ENCODE measurements around the gene ZNF691. TPM values are rescaled to one million over a fixed set of nuclear protein-coding genes. Genes with fewer than 3 reads are reported as not detected.

ZNF691 gene
- polyA plus RNA-seq, 1 experiment: 5.6 TPM

GRCh38 chr1:42844592-42845140 is 1.7 kb upstream of the ZNF691 start:
- no peaks in the 10 kb centered on the region for H3K27me3 ChIP-seq (ENCODE audit: control insufficient read depth, insufficient read depth, low read length)
- no peak for TF ChIP-seq CTCF (IDR thresholded peaks at IDR 0.05; ENCODE audit: low read depth, low read length)
- no peak overlapping the region for H3K4me3 ChIP-seq (ENCODE audit: low read depth, low read length)
- CTCF ChIA-PET: interaction anchor here (1.7 kb wide), 1 partner anchor 229 kb away, joined by 4 read pairs; no protein-coding TSS in a partner anchor
- H3K27ac ChIP-seq (ENCODE audit: low read depth, low read length): no peak overlapping the region
- POLR2A ChIA-PET: interaction anchor here (0.6 to 3.0 kb wide), 2 partner anchors 28 to 153 kb away, joined by 4 to 16 read pairs; partner anchors contain the start of genes ERMAP and SVBP
- peaks cover 3% of the 10 kb centered on the region; the same call in 1 of the 2 replicates for H3K9me3 ChIP-seq (ENCODE audit: control insufficient read depth, insufficient read depth, low read length)
- no peak for DNase-seq (ENCODE audit: low read depth, low spot score)

GRCh38 chr1:42845193-42845592 is 1.2 kb upstream of the ZNF691 start:
- H3K27me3 ChIP-seq (ENCODE audit: control insufficient read depth, insufficient read depth, low read length): no peaks in the 10 kb centered on the region
- ChIA-PET POLR2A (interaction anchor here (0.6 to 3.0 kb wide), 3 partner anchors 28 to 153 kb away, joined by 4 to 16 read pairs (median 7); partner anchors contain the start of genes C1orf50, ERMAP, P3H1 and SVBP), CTCF (interaction anchor here (1.0 to 2.1 kb wide), 4 partner anchors 17 to 228 kb away, joined by 4 to 14 read pairs (median 7); partner anchors contain the start of genes C1orf50 and P3H1)
- no peak overlapping the region for H3K27ac ChIP-seq (ENCODE audit: low read depth, low read length)
- H3K9me3 ChIP-seq (ENCODE audit: control insufficient read depth, insufficient read depth, low read length): peaks cover 3% of the 10 kb centered on the region; the same call in 1 of the 2 replicates
- no peak for DNase-seq (ENCODE audit: low read depth, low spot score)
- no peak for TF ChIP-seq CTCF (IDR thresholded peaks at IDR 0.05; ENCODE audit: low read depth, low read length)
- H3K4me3 ChIP-seq (ENCODE audit: low read depth, low read length): no peak overlapping the region

- no peak for DNase-seq (ENCODE audit: low read depth, low spot score)
- H3K27me3 ChIP-seq (ENCODE audit: control insufficient read depth, insufficient read depth, low read length): no peaks in the 10 kb centered on the region
- TF ChIP-seq CTCF (IDR thresholded peaks at IDR 0.05; ENCODE audit: low read depth, low read length): no peak
- H3K4me3 ChIP-seq (ENCODE audit: low read depth, low read length): peak overlapping the region; percentile 95
- no peak overlapping the region for H3K27ac ChIP-seq (ENCODE audit: low read depth, low read length)
- ChIA-PET POLR2A (interaction anchor here (0.8 to 3.0 kb wide), 5 partner anchors 21 to 118 kb away, joined by 3 to 16 read pairs (median 4); partner anchors contain the start of genes C1orf50, ERMAP, P3H1 and SVBP), CTCF (interaction anchor here (0.5 to 2.1 kb wide), 28 partner anchors 8 to 1157 kb away, joined by 3 to 18 read pairs (median 4); partner anchors contain the start of genes C1orf50 and P3H1)
- peaks cover 3% of the 10 kb centered on the region; the same call in 1 of the 2 replicates for H3K9me3 ChIP-seq (ENCODE audit: control insufficient read depth, insufficient read depth, low read length)
Observed at GRCh38 chr1:42845866-42846256, 552 bp upstream of the ZNF691 start.

GRCh38 chr1:42847111-42847595 is 740 bp downstream of the ZNF691 start:
- H3K27ac ChIP-seq (ENCODE audit: low read depth, low read length): no peak overlapping the region
- ChIA-PET CTCF (interaction anchor here (1.3 to 2.1 kb wide), 6 partner anchors 12 to 226 kb away, joined by 4 to 18 read pairs (median 7); no protein-coding TSS in a partner anchor), POLR2A (interaction anchor here (1.3 to 3.0 kb wide), 2 partner anchors 30 to 116 kb away, joined by 4 to 16 read pairs; partner anchors contain the start of genes ERMAP and SVBP)
- TF ChIP-seq CTCF (IDR thresholded peaks at IDR 0.05; ENCODE audit: low read depth, low read length): no peak
- DNase-seq (ENCODE audit: low read depth, low spot score): no peak
- no peaks in the 10 kb centered on the region for H3K27me3 ChIP-seq (ENCODE audit: control insufficient read depth, insufficient read depth, low read length)
- peaks cover 12% of the 10 kb centered on the region for H3K9me3 ChIP-seq (ENCODE audit: control insufficient read depth, insufficient read depth, low read length)
- peak overlapping the region; percentile 95 for H3K4me3 ChIP-seq (ENCODE audit: low read depth, low read length)
